H9 (cell line): Measurements from ENCODE around the gene CACNA2D3. TPM values are rescaled to one million over a fixed set of nuclear protein-coding genes. Genes with fewer than 3 reads are reported as not detected.

Experiments used
- DNase-seq: peaks from one replicate; pipeline ENCODE4 v3.0.0-alpha.2; 2017
- H2AFZ ChIP-seq: one replicate; pipeline ENCODE4 v1.6.1; 2013; ENCODE audit warnings: mild to moderate bottlenecking, low read length, control low read depth, moderate library complexity
- H2AK5ac ChIP-seq: 2 replicates; pipeline ENCODE4 v1.6.1; 2013; ENCODE audit warnings: low read length, control low read depth, mixed read lengths; ENCODE audit not compliant: insufficient read length
- H2BK120ac ChIP-seq: one replicate; pipeline ENCODE4 v1.6.1; 2013; ENCODE audit warnings: low read depth, mild to moderate bottlenecking, low read length, control low read depth, inconsistent platforms; ENCODE audit not compliant: poor library complexity, severe bottlenecking
- H2BK12ac ChIP-seq: 2 replicates; pipeline ENCODE4 v1.6.1; 2013; ENCODE audit warnings: low read length, control low read depth, mixed read lengths, low read depth; ENCODE audit not compliant: insufficient read length
- H2BK15ac ChIP-seq: 2 replicates; pipeline ENCODE4 v1.6.1; 2013; ENCODE audit warnings: low read depth, low read length, control low read depth
- H2BK20ac ChIP-seq: one replicate; pipeline ENCODE4 v1.6.1; 2013; ENCODE audit warnings: low read depth, mild to moderate bottlenecking, low read length, control low read depth, inconsistent platforms; ENCODE audit not compliant: poor library complexity, severe bottlenecking
- H2BK5ac ChIP-seq: 2 replicates; pipeline ENCODE4 v1.6.1; 2013; ENCODE audit warnings: low read length, control low read depth, mixed read lengths; ENCODE audit not compliant: insufficient read length
- H3K14ac ChIP-seq: 2 replicates; pipeline ENCODE4 v1.6.1; 2013; ENCODE audit warnings: low read length, control low read depth; ENCODE audit not compliant: insufficient read depth
- H3K18ac ChIP-seq: 2 replicates; pipeline ENCODE4 v1.6.1; 2013; ENCODE audit warnings: low read depth, mild to moderate bottlenecking, mixed read lengths, low read length, control low read depth; ENCODE audit not compliant: insufficient read length
- H3K23ac ChIP-seq: 2 replicates; pipeline ENCODE4 v1.6.1; 2013; ENCODE audit warnings: low read length, control low read depth, mixed read lengths, low read depth; ENCODE audit not compliant: insufficient read length
- H3K23me2 ChIP-seq: 2 replicates; pipeline ENCODE4 v1.6.1; 2013; ENCODE audit warnings: low read depth, mild to moderate bottlenecking, mixed read lengths, low read length, control low read depth; ENCODE audit not compliant: insufficient read length, poor library complexity, severe bottlenecking
- H3K27ac ChIP-seq: 2 replicates; pipeline ENCODE4 v1.5.1; 2013; ENCODE audit warnings: low read length, control low read depth, mixed read lengths, low read depth; ENCODE audit not compliant: insufficient read length
- H3K27me3 ChIP-seq: 2 replicates; pipeline ENCODE4 v1.6.1; 2013; ENCODE audit warnings: low read length, control low read depth, inconsistent platforms; ENCODE audit not compliant: insufficient read depth
- H3K4ac ChIP-seq: 2 replicates; pipeline ENCODE4 v1.6.1; 2013; ENCODE audit warnings: low read depth, mild to moderate bottlenecking, control low read depth, inconsistent platforms, low read length, moderate library complexity
- H3K4me1 ChIP-seq: 2 replicates; pipeline ENCODE4 v1.6.1; 2013; ENCODE audit warnings: low read length, control low read depth, inconsistent platforms; ENCODE audit not compliant: insufficient read depth
- H3K4me2 ChIP-seq: 2 replicates; pipeline ENCODE4 v1.6.1; 2013; ENCODE audit warnings: low read length, control low read depth, mixed read lengths; ENCODE audit not compliant: insufficient read length, insufficient read depth
- H3K56ac ChIP-seq: 2 replicates; pipeline ENCODE4 v1.6.1; 2013; ENCODE audit warnings: low read depth, mild to moderate bottlenecking, mixed read lengths, low read length, control low read depth; ENCODE audit not compliant: insufficient read length
- H3K79me1 ChIP-seq: 2 replicates; pipeline ENCODE4 v1.6.1; 2013; ENCODE audit warnings: low read depth, mild to moderate bottlenecking, moderate library complexity, low read length, control low read depth, inconsistent platforms; ENCODE audit not compliant: insufficient read depth, poor library complexity, severe bottlenecking
- H3K79me2 ChIP-seq: 2 replicates; pipeline ENCODE4 v1.6.1; 2013; ENCODE audit warnings: low read length, control low read depth, inconsistent platforms; ENCODE audit not compliant: insufficient read depth
- H3K9ac ChIP-seq: 2 replicates; pipeline ENCODE4 v1.6.1; 2013; ENCODE audit warnings: low read length, control low read depth, mixed read lengths; ENCODE audit not compliant: insufficient read length; ENCODE audit errors: extremely low read depth
- H3K9me3 ChIP-seq: one replicate; pipeline ENCODE4 v1.6.1; 2013; ENCODE audit warnings: low read depth, low read length, inconsistent platforms; ENCODE audit not compliant: control insufficient read depth
- H3T11ph ChIP-seq: one replicate; pipeline ENCODE4 v1.6.1; 2013; ENCODE audit warnings: mild to moderate bottlenecking, low read length, control low read depth, inconsistent platforms
- H4K20me1 ChIP-seq: one replicate; pipeline ENCODE4 v1.6.1; 2013; ENCODE audit not compliant: control insufficient read depth, insufficient read length, insufficient read depth
- H4K5ac ChIP-seq: 2 replicates; pipeline ENCODE4 v1.6.1; 2013; ENCODE audit warnings: low read depth, mild to moderate bottlenecking, mixed read lengths, low read length, control low read depth; ENCODE audit not compliant: insufficient read length
- H4K8ac ChIP-seq: replicated peaks from 2 replicates; pipeline ENCODE4 v1.6.1; 2013; ENCODE audit warnings: low read length, control low read depth, mixed read lengths, low read depth; ENCODE audit not compliant: insufficient read length
- H4K91ac ChIP-seq: 2 replicates; pipeline ENCODE4 v1.6.1; 2013; ENCODE audit warnings: low read depth, mild to moderate bottlenecking, moderate library complexity, mixed read lengths, low read length, control low read depth; ENCODE audit not compliant: insufficient read length
- H3K27ac Mint-ChIP-seq, 3 experiments: 2 replicates in 2 of 3; 3 replicates in 1 of 3; pipeline ENCODE4 v1.8.0; 2020 to 2021; ENCODE audit warnings: mixed read lengths in 3 of 3, mild to moderate bottlenecking in 1 of 3, moderate library complexity in 1 of 3
- H3K27me3 Mint-ChIP-seq: 2 replicates; pipeline ENCODE4 v1.8.0; 2021; ENCODE audit warnings: low read depth, mild to moderate bottlenecking, moderate library complexity, mixed read lengths
- H3K36me3 Mint-ChIP-seq, 3 experiments: 2 replicates in 2 of 3; 3 replicates in 1 of 3; pipeline ENCODE4 v1.8.0; 2020 to 2021; ENCODE audit warnings: low read depth in 3 of 3, mixed read lengths in 3 of 3; ENCODE audit not compliant: insufficient read depth in 1 of 3
- H3K4me1 Mint-ChIP-seq, 2 experiments: 2 replicates each; pipeline ENCODE4 v1.8.0; 2020; ENCODE audit warnings: mixed read lengths in 2 of 2
- H3K4me3 Mint-ChIP-seq, 2 experiments: 2 replicates in 1 of 2; 3 replicates in 1 of 2; pipeline ENCODE4 v1.8.0; 2020 to 2021; ENCODE audit warnings: mild to moderate bottlenecking in 2 of 2, mixed read lengths in 2 of 2, moderate library complexity in 1 of 2
- H3K9me3 Mint-ChIP-seq, 2 experiments: 2 replicates in 1 of 2; 3 replicates in 1 of 2; pipeline ENCODE4 v1.8.0; 2020; ENCODE audit warnings: mild to moderate bottlenecking in 2 of 2, mixed read lengths in 2 of 2, moderate library complexity in 1 of 2
- WGBS: extraction: QIAGEN DNeasy Blood & Tissue Kit; methylation state at CpG from one replicate; pipeline ENCODE4 v1.1.7; 2013; ENCODE audit warnings: missing lambda C conversion rate, low lambda C conversion rate, mixed read lengths; ENCODE audit not compliant: insufficient read length; ENCODE audit errors: extremely low coverage; 5-methylcytosine and 5-hydroxymethylcytosine counted together
- total RNA-seq: library from RNA; stranded (reverse); gene quantifications from 2 replicates; pipeline ENCODE4 v1.2.1, GENCODE V29; 2021
- TF ChIP-seq, protein P1 (sequence below): fragments of 200-600 bp; sonication (generic); conservative IDR thresholded peaks from 3 replicates; pipeline ENCODE4 v1.8.0; 2021; ENCODE audit warnings: antibody characterized with exemption, mild to moderate bottlenecking

CACNA2D3 gene
- total RNA-seq, 1 experiment from 2014 or later: 3.2 TPM

DNA sequence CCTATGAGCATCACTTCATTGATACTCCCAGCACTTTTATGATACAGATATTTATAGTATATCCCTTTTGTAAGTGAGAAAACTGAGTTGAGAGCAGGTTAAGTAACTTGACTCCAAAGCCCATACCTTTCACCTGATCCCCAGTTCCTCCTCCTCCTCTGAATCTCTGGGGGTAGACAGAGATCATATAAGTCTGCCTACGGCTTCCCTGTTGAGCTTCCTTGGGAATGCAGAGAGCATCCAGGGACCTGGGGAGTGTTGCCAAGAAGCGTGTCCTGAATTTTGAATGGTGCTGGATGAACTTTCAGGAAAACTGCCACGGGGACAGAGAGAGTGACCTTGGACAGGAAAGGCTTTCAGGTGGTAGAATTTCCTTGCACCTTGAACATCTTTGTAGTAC, 537.0 kb downstream of the CACNA2D3 start:
- Histone ChIP-seq H4K91ac (no peak overlapping the region), H4K20me1 (no peaks in the 10 kb centered on the region), H2BK5ac (no peak overlapping the region), H2BK15ac (no peak overlapping the region), H3K23ac (no peak overlapping the region), H3K4ac (no peak overlapping the region), H3K4me2 (no peak overlapping the region), H2BK20ac (no peak overlapping the region), H3K79me1 (no peaks in the 10 kb centered on the region), H3K27ac (no peak overlapping the region), H3K27me3 (no peaks in the 10 kb centered on the region), H3K9ac (no peak overlapping the region), H2AK5ac (no peak overlapping the region), H2BK120ac (no peak overlapping the region), H3K79me2 (no peaks in the 10 kb centered on the region), H4K8ac (no peak overlapping the region), H3K4me1 (peaks cover 6% of the 10 kb centered on the region), H3K56ac (no peak overlapping the region), H2AFZ (no peak overlapping the region), H3K23me2 (no peaks in the 10 kb centered on the region), H3K18ac (no peak overlapping the region), H4K5ac (no peak overlapping the region), H3T11ph (no peak overlapping the region), H3K9me3 (no peaks in the 10 kb centered on the region), H2BK12ac (no peak overlapping the region), H3K14ac (no peak overlapping the region)
- no peak overlapping the region; a peak in 1 of 5 replicates for H3K4me3 Mint-ChIP-seq
- no peaks in the 10 kb centered on the region for H3K9me3 Mint-ChIP-seq
- H3K4me1 Mint-ChIP-seq: peaks cover 41 to 44% of the 10 kb centered on the region in 2 experiments
- peak overlapping the region in 1 of 3 experiments; percentile 17; a peak in 1 of 7 replicates for H3K27ac Mint-ChIP-seq
- no peaks in the 10 kb centered on the region for H3K27me3 Mint-ChIP-seq
- no CpG with 5 or more reads among the region's 3 CpGs for WGBS
- peaks cover 11 to 22% (median 14%) of the 10 kb centered on the region in 3 experiments; a peak in 5 of 7 replicates for H3K36me3 Mint-ChIP-seq
- no peak for DNase-seq
- TF ChIP-seq, protein P1, sequence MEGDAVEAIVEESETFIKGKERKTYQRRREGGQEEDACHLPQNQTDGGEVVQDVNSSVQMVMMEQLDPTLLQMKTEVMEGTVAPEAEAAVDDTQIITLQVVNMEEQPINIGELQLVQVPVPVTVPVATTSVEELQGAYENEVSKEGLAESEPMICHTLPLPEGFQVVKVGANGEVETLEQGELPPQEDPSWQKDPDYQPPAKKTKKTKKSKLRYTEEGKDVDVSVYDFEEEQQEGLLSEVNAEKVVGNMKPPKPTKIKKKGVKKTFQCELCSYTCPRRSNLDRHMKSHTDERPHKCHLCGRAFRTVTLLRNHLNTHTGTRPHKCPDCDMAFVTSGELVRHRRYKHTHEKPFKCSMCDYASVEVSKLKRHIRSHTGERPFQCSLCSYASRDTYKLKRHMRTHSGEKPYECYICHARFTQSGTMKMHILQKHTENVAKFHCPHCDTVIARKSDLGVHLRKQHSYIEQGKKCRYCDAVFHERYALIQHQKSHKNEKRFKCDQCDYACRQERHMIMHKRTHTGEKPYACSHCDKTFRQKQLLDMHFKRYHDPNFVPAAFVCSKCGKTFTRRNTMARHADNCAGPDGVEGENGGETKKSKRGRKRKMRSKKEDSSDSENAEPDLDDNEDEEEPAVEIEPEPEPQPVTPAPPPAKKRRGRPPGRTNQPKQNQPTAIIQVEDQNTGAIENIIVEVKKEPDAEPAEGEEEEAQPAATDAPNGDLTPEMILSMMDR: no peak
